ENCODE measurements around the gene PPP2R2B. TPM values are rescaled to one million over a fixed set of nuclear protein-coding genes. Genes with fewer than 3 reads are reported as not detected.

PPP2R2B gene
- total and polyA plus RNA-seq, 2 donors (not counting 3 experiments of a cell fraction or from before 2014, with no cell fraction given): not detected

- no peak for FAIRE-seq
- no peak overlapping the region for H3K4me2 ChIP-seq (ENCODE audit: insufficient read depth, low read length)
- CTCF ChIA-PET: no interaction called here
- H2AFZ ChIP-seq (ENCODE audit: low read depth, low read length): no peak overlapping the region
- no peaks in the 10 kb centered on the region for H3K36me3 ChIP-seq (ENCODE audit: control insufficient read depth in 2 of 2, extremely low read depth in 1 of 2, insufficient read depth in 2 of 2, low read length in 2 of 2)
- no peaks in the 10 kb centered on the region for H3K9me3 ChIP-seq (replicated peaks; ENCODE audit: control insufficient read depth, insufficient read depth, low read length)
- POLR2A ChIA-PET: no interaction called here
- peaks cover 9 to 14% of the 10 kb centered on the region in 2 experiments for H3K27me3 ChIP-seq (ENCODE audit: control insufficient read depth in 2 of 2, insufficient read depth in 2 of 2, low read length in 2 of 2)
- intact Hi-C loops (cut with micrococcal nuclease) (no loop called here), dilution Hi-C loops (cut with MboI; ENCODE audit: extremely low pct_ligation_motif_present, low sequenced_read_pairs) (no loop called here)
- H3K9me1 ChIP-seq (replicated peaks; ENCODE audit: control insufficient read depth, extremely low read depth, insufficient read depth, low read length): no peaks in the 10 kb centered on the region
- no peak for TF ChIP-seq CTCF (IDR thresholded peaks at IDR 0.05; ENCODE audit: extremely low read depth in 1 of 2, insufficient read depth in 1 of 2, low read depth in 1 of 2, low read length in 2 of 2)
- no peak for TF ChIP-seq GATA2 (IDR thresholded peaks at IDR 0.05; ENCODE audit: insufficient read depth, insufficient read length, low read depth, low read length)
- TF ChIP-seq, protein P1, sequence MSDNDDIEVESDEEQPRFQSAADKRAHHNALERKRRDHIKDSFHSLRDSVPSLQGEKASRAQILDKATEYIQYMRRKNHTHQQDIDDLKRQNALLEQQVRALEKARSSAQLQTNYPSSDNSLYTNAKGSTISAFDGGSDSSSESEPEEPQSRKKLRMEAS (IDR thresholded peaks at IDR 0.05; ENCODE audit: insufficient read depth, insufficient read length): no peak
- no peak for TF ChIP-seq EZH2 (IDR thresholded peaks at IDR 0.05; ENCODE audit: borderline replicate concordance, low read depth, low read length, severe bottlenecking)
- no peak for TF ChIP-seq POLR2AphosphoS5 (IDR thresholded peaks at IDR 0.05; ENCODE audit: insufficient read depth, low read depth, low read length)
- TF ChIP-seq FOS (IDR thresholded peaks at IDR 0.05; ENCODE audit: borderline replicate concordance, insufficient read depth, low read length): no peak
- TF ChIP-seq POLR2A (IDR thresholded peaks at IDR 0.05; ENCODE audit: low read depth, low read length): no peak
- no peak for TF ChIP-seq JUN (IDR thresholded peaks at IDR 0.05; ENCODE audit: borderline replicate concordance, insufficient read depth, insufficient read length, low read depth)
- no peak for TF ChIP-seq MYC (IDR thresholded peaks at IDR 0.05; ENCODE audit: low read depth, low read length)
- H4K20me1 ChIP-seq (replicated peaks; ENCODE audit: control insufficient read depth, extremely low read depth, insufficient read depth, low read length): no peaks in the 10 kb centered on the region
- no peak overlapping the region for H3K9ac ChIP-seq (replicated peaks; ENCODE audit: extremely low read depth, insufficient read depth, low read length)
- H3K27ac ChIP-seq (ENCODE audit: insufficient read depth, low read depth, low read length): no peak overlapping the region
- H3K79me2 ChIP-seq (ENCODE audit: control insufficient read depth, insufficient read depth, low read length): no peaks in the 10 kb centered on the region
- no peak overlapping the region for H3K4me3 ChIP-seq (replicated peaks in 1 of 3; ENCODE audit: insufficient read depth in 1 of 3, low read depth in 1 of 3, low read length in 3 of 3)
- BruUV-seq (replicated peaks): no TSS peak
- H3K4me1 ChIP-seq (ENCODE audit: control insufficient read depth, extremely low read depth, insufficient read depth, low read length): no peaks in the 10 kb centered on the region
- DNase-seq (ENCODE audit: low read depth, low spot score): no peak
Measured at GRCh38 chr5:146872188-146872587, 6.4 kb downstream of the PPP2R2B start.
